Right ventricle myocardium inferior (tissue), 1 donor: ENCODE measurements around the gene UBTD1. TPM values are rescaled to one million over a fixed set of nuclear protein-coding genes. Genes with fewer than 3 reads are reported as not detected.
A peak's percentile ranks its signal among the peaks of the same experiment; 100 is the strongest.
"Not testable (repeated sequence)": the region's sequence is repeated elsewhere in the genome, so short reads cannot be mapped to it uniquely, and the experiment has no call there.

Experiments used
- ATAC-seq: fragments of 200-7000 bp; cut with Tn5 transposase; one replicate; pipeline ENCODE4 v1.9.1; 2020; ENCODE audit warnings: mild to moderate bottlenecking, moderate library complexity
- DNase-seq: peaks from one replicate; pipeline ENCODE4 v3.0.0; 2021; ENCODE audit errors: missing footprints
- intact Hi-C: fragments of 100-400 bp; cut with DNase I; formaldehyde crosslinking; loops from one replicate; pipeline ENCODE4 v1.11.0; 2022
- total RNA-seq: library from RNA; stranded (reverse); fragmentation: NEBNext Ultra II Directional; extraction: Animal tissue kit (Norgen Biotek cat#: 25700); gene quantifications from one replicate; pipeline ENCODE4 v1.2.1, GENCODE V29; 2021
- donor health status: DM: no; HTN: yes; CAD: no; lungs with severe emphysema.

Gene UBTD1
- total RNA-seq, 1 donor from 2014 or later: 26.6 TPM

GRCh38 chr10:97479410-97479809 is 19.3 kb upstream of the UBTD1 start:
- DNase-seq, intact Hi-C loops, ATAC-seq: not testable (repeated sequence)

DNA sequence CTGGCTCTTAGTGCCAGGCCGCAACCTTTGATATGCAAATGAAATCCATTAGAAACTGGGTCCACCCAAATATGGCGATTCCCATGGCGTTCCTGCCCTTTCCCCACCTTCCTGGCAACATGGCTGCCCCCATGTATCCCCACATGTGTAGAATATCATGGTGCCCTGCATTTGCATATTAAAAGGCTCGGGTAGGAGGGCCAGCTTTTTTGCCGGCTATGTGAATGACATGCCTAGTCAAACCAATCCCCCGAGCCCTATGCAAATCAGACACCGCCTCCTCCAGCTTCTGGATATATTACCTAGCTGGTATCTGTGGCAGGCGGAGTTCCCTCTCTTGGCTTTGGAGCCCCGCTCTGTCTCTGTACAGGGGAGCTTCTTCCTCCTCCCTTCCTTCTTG is 18.8 kb upstream of the UBTD1 start:
- ATAC-seq: no peak

GRCh38 chr10:97481071-97481470 is 17.7 kb upstream of the UBTD1 start:
- DNase-seq (no peak), ATAC-seq (no peak)
- intact Hi-C loops: no loop called here

More for the DNA sequence above, 18.8 kb upstream of the UBTD1 start:
- intact Hi-C loops: no loop called here
- DNase-seq: no peak

- no peak for DNase-seq
- intact Hi-C loops: no loop called here
- ATAC-seq: no peak
These were observed 16.3 kb upstream of the UBTD1 start for GRCh38 chr10:97482381-97482780.

GRCh38 chr10:97483506-97483905 is 15.2 kb upstream of the UBTD1 start:
- ATAC-seq (no peak), DNase-seq (no peak)
- intact Hi-C loops: no loop called here

- ATAC-seq: no peak
- DNase-seq: no peak
- intact Hi-C loops: no loop called here
These were observed 14.8 kb upstream of the UBTD1 start for GRCh38 chr10:97483921-97484320.

DNA sequence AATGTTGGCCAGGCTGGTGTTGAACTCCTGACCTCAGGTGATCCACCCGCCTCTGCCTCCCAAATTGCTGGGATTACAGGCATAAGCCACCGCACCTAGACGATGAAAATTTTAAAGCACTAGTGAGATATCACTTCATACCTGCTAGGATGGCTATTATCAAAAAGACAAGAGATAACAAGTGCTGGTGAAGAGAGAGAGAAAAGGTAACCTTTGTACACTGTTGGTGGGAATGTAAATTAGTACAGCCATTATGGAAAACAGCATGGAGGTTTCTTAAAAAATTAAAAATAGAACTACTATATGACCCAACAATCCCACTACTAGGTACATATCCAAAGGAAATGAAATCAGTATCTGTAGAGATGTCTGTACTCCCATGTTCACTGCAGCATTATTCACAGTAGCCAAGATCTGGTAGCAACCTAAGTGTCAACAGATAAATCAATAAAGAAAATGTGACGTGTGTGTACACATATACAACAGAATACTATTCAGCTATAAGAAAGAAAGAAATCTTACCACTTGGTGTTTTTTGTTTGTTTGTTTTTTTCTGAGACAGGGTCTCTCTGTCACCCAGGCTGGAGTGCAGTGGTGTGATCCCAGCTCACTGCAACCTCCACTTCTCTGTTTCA is 13.0 kb upstream of the UBTD1 start:
- intact Hi-C loops: no loop called here
- DNase-seq: no peak
- no peak for ATAC-seq

GRCh38 chr10:97490592-97490991 is 8.1 kb upstream of the UBTD1 start:
- DNase-seq (no peak), ATAC-seq (peak; percentile 79)
- intact Hi-C loops: no loop called here

DNA sequence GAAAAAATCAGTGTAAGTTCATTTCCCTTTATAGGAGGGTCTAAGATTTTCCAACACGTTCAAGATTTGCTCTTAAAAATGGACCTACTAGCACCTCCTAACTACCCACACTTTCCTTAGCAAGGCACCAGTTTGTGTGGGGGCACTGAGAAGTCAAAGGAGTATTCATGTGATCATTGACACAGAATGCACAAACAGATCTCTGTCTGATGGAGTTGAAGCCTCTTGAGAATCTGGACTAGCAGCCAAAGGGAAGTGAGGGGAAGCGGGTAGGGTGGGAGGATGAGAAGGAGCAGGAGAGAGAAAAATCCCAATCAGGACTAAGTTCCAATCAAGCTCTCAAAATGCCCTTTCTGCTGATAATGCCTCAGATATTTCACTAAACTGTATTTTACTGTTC is 4.6 kb upstream of the UBTD1 start:
- ATAC-seq: no peak
- intact Hi-C loops: no loop called here

GRCh38 chr10:97494863-97495506 is 3.7 kb upstream of the UBTD1 start:
- intact Hi-C loops: loop anchor here (5.0 kb wide), 3 partner anchors 33 to 68 kb away; partner anchors contain the start of gene PGAM1
- DNase-seq (no peak), ATAC-seq (no peak)

More for the DNA sequence above, 4.6 kb upstream of the UBTD1 start:
- no peak for DNase-seq

GRCh38 chr10:97497572-97498075 is 1.1 kb upstream of the UBTD1 start:
- DNase-seq (peak; percentile 91), ATAC-seq (peak; percentile 49)
- intact Hi-C loops: loop anchor here (5.0 kb wide), 3 partner anchors 35 to 70 kb away; partner anchors contain the start of gene PGAM1

DNA sequence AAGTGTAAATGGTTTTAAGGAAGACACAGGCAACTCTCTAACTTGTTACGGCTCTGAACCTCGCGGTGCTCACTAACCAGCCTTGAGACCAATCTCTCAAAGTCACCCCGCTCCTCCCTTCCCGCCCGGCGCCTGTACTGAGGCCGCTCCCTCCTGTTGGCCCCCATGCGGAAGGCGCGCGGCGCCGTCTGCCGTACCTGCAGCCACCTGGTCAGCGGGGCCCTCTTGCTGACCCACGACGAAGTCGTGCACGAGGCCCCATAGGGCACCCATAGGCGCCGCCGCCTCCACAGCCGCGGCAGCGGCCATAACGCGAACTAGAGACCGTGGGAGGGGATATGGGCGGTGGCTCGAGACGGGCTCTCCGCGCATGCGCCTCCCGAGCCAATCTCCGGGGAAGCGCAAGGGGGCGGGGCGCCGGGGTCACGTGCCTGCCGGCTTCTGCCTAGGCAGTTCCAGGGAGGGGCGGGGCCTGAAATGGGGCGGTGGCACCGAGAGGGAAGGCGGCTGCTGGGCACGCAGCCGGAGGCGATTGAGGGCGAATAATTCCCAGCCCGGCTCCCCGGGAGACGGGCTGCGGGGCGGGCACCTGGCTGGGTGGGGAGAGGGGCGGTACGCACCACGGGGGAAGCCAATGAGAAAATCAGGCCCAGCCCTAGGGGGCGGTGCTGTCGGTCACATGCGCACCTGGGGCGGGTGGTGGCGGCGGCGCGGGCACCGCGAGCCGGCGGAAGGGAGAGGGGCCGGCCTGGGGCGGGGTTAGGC is 466 bp upstream of the UBTD1 start, which contains the start of gene MMS19:
Gene MMS19, minus strand, starts transcription at position 347 of the 765 bp plus-strand sequence. Its CDS starts 38 bp downstream, at position 309.
- DNase-seq: peak; percentile 100
- peak; percentile 93 for ATAC-seq
- intact Hi-C loops: loop anchor here (5.0 kb wide), 3 partner anchors 36 to 71 kb away; partner anchors contain the start of gene PGAM1

DNA sequence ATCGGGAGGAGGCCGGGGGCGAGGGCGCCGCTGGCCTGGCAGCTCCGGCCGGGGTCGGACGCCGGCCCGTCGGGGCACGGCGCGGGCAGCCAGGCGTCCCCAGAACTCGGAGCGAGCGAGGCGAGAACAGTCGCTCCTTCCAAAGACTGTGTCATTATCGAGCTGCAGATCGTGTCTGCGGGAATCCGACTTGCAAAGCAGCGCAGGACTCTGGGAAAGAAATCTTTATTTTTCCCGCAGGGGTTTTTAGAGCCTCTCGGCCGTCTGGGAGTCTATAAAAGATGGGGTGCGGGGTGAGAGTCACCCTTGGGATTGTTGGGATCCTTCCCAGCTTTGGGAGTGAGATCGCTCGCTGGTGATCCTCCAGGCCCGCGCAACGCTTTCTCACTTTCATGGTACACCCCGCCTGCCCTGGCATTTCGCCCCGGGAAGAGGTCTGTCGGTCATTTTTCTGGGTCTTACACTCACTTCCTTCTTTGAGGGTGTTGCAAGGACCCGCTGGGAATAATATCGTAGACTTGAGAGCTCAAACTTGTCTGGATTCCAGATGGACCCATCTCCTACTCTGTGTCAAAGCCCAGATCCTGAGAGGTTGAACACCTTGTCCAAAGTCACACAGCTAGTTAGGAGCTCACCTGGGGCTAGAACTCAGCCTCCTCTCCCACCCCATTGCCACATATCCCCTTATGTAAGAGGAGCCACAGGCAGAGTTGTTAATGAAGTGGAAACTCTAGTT is 1.0 kb downstream of the UBTD1 start:
- ATAC-seq (no peak), DNase-seq (peak; percentile 89)
- intact Hi-C loops: loop anchor here (5.0 kb wide), 3 partner anchors 37 to 72 kb away; partner anchors contain the start of gene PGAM1

GRCh38 chr10:97500297-97500575 is 1.5 kb downstream of the UBTD1 start:
- ATAC-seq: no peak
- no peak for DNase-seq
- intact Hi-C loops: no loop called here

DNA sequence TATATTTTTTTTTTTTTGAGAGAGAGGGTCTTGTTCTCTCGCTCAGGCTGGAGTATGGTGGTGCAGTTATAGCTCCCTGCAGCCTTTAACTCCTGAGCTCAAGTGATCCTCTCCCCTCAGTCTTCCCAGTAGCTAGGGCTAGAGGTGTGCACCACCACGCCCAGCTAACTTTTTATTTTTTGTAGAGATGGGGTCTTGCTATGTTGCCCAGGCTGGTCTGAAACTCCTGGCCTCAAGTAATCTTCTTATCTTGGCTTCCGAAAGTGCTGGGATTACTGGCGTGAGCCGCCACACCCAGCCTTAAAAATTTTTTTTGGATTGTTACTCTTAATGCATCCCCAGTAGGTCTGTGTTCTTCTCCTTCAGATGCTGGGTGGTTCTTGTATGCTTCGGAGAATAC is 4.2 kb downstream of the UBTD1 start:
- ATAC-seq: no peak
- no peak for DNase-seq
- intact Hi-C loops: no loop called here

DNA sequence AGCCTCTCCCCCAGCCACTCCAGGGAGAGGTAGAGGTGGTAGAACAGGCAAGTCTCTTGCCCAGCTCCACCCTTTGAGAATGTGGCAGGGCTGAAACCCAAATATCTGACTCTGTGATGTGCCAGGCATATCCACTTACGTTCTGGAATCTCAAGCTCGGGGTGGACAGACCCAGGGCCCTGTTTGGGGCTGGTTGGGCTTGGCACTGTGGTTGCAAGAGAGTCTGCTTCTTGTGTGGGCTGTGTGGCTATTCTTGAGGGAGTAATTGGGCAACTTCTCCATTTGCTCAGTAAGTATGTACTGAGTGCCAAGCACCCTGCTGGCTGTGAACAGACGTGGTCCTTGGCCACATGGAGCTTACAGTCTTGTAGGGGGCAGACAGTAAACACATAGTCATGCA is 4.7 kb downstream of the UBTD1 start:
- ATAC-seq (peak; percentile 26), DNase-seq (no peak)
- intact Hi-C loops: no loop called here

GRCh38 chr10:97505152-97505551 is 6.4 kb downstream of the UBTD1 start:
- DNase-seq (no peak), ATAC-seq (no peak)
- intact Hi-C loops: no loop called here

DNA sequence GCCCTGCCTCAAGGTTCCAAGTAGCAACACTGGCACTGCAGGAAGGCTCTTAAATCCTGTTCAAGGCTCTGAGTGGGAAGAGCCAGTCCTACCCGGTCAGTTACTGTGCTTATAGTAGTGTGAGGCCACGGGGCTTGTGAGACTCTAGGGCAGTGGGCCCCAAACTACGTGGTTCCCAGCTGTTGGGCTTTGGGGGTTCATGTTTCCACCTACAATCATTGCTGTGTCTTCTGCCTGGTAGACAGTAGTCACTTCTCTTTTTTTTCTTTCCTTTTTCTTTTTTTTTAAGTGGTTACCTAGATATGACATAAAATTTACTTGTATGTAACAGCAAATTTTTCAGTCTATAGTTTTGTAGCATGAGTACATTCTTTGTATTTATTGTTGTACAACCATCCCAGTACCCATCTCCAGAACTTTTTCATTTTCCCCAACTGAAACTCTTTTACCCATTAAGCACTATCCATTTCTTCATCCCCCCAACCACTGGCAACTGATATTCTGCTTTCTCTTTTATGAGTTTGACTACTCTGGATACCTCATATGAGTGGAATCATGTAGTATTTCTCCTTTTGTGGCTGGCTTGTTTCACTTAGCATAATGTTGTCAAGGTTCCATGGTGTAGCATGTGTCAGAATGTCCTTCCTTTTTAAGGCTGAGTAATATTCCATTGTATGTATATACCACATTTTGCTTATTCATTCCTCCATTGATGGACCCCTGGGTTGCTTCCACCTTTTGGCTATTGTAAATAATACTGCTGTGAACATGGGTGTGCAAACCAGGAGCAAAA is 7.7 kb downstream of the UBTD1 start:
- DNase-seq (no peak), ATAC-seq (no peak)
- intact Hi-C loops: no loop called here
